ENCODE results near the gene STEEP1.

STEEP1 gene

GRCh38 chrX:119529345-119530276 is 35.6 kb downstream of the STEEP1 start:
- no peak for DNase-seq (ENCODE audit: low read depth)

DNA sequence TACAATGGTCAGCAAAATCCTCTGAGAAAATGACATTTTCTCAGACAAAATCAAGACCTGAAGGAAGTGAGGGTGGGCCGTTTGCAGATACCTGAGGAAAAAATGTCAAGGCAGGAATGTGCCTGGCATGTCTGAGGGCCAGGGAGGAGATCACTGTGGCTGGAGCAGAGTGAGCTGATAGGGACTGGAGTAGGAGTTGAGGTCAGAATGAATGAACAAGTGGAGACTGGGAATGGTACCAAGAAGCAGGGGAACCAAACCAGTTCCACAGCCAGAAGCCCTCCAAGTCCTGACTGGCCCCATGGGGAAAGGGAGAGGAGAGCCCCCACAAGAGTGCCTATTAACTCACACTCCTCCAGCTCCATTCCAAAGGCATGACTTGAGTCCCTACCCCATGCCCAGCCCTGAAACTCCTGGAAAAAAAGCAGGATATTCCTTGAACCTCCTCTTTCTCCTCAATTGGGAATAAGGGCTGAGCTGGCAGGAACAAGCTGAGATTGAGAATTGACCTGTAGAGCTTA is 41.5 kb downstream of the STEEP1 start:
- DNase-seq (ENCODE audit: low read depth): no peak
- TF ChIP-seq CTCF (IDR thresholded peaks at IDR 0.05; ENCODE audit: insufficient read depth, low read depth, low read length, missing control alignments): no peak
- H3K4me3 ChIP-seq (ENCODE audit: low read depth, low read length): no peak overlapping the region

More at GRCh38 chrX:119529345-119530276, 35.6 kb downstream of the STEEP1 start:
- no peak for TF ChIP-seq CTCF (IDR thresholded peaks at IDR 0.05; ENCODE audit: insufficient read depth, low read depth, low read length, missing control alignments)
- no peak overlapping the region for H3K4me3 ChIP-seq (ENCODE audit: low read depth, low read length)

DNA sequence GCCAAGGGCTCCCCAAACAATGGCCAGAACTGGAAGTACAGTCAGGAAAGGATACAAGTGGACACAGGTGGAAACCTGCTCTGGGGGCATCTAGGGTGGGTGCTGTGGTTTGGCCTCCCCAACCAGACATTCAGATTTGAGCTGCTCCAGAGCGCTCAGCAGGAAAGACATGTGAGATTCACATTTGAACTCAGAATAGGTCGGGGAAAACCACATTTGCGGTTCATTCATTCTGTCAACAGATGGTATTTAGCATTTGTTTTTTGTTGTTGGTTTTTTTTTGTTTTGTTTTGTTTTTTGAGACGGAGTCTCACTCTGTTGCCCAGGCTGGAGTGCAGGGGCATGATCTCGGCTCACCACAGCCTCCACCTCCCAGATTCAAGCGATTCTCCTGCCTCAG is 44.0 kb downstream of the STEEP1 start:
- TF ChIP-seq CTCF (IDR thresholded peaks at IDR 0.05; ENCODE audit: insufficient read depth, low read depth, low read length, missing control alignments): no peak
- H3K4me3 ChIP-seq (ENCODE audit: low read depth, low read length): no peak overlapping the region
- peak; percentile 46 for DNase-seq (ENCODE audit: low read depth)

- DNase-seq (ENCODE audit: low read depth): no peak
- no peak for TF ChIP-seq CTCF (IDR thresholded peaks at IDR 0.05; ENCODE audit: insufficient read depth, low read depth, low read length, missing control alignments)
- no peak overlapping the region for H3K4me3 ChIP-seq (ENCODE audit: low read depth, low read length)
Measured at GRCh38 chrX:119518371-119518770, 46.8 kb downstream of the STEEP1 start.

GRCh38 chrX:119516157-119516702 is 49.0 kb downstream of the STEEP1 start:
- DNase-seq (ENCODE audit: low read depth): peak; percentile 75
- H3K4me3 ChIP-seq (ENCODE audit: low read depth, low read length): no peak overlapping the region
- TF ChIP-seq CTCF (IDR thresholded peaks at IDR 0.05; ENCODE audit: insufficient read depth, low read depth, low read length, missing control alignments): peak; percentile 60

DNA sequence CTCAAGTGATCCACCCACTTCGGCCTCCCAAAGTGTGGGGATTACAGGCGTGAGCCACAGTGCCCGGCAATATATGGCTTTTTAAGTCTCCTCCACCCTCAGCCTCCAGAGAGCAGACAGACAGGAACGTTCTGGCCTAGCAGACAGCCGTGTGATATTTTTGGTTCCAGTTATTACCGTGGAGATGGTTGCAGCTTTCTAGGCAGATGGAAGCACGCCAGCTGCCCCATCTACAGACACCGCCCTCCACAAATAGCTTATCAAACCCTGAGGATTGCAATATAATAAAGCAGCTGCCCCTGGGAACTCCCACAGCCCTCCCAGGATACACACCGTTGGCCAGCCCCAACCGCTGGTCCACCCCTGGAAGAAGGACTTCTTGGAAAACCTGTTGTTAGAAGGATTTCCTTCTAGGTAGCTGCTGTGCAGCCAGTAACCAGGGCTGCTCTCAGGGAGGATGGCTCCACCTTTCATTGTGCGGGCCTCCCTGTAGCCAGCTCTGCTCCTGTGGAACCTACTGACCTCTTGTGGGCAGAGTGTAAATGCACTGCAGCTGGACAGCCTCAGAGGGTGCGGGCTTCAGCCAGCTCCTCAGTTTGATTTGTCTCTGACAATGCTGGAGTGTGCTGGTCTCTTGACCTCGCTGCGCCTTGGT is 52.9 kb downstream of the STEEP1 start:
- peak; percentile 60 for DNase-seq (ENCODE audit: low read depth)
- no peak overlapping the region for H3K4me3 ChIP-seq (ENCODE audit: low read depth, low read length)
- peak; percentile 53 for TF ChIP-seq CTCF (IDR thresholded peaks at IDR 0.05; ENCODE audit: insufficient read depth, low read depth, low read length, missing control alignments)

Measured in GM12865 (cell line).